SK-N-MC (cell line): ENCODE data around the gene ARHGAP24.

ENCODE experiments used
- EZH2 ChIP-seq: fragments of 200-600 bp; sonication (generic); IDR thresholded peaks from one replicate; pipeline ENCODE4 v1.6.1; 2017; ENCODE audit warnings: antibody characterized with exemption
- FOXP2 ChIP-seq: optimal IDR thresholded peaks from 2 replicates; pipeline ENCODE3; 2011; ENCODE audit warnings: mild to moderate bottlenecking, moderate library complexity; ENCODE audit not compliant: insufficient read depth; ENCODE audit errors: extremely low read length, control extremely low read depth
- POLR2AphosphoS5 ChIP-seq: IDR thresholded peaks from 2 replicates; pipeline ENCODE4 v1.6.1; 2012; ENCODE audit warnings: mild to moderate bottlenecking, low read depth, low read length, borderline replicate concordance

DNA sequence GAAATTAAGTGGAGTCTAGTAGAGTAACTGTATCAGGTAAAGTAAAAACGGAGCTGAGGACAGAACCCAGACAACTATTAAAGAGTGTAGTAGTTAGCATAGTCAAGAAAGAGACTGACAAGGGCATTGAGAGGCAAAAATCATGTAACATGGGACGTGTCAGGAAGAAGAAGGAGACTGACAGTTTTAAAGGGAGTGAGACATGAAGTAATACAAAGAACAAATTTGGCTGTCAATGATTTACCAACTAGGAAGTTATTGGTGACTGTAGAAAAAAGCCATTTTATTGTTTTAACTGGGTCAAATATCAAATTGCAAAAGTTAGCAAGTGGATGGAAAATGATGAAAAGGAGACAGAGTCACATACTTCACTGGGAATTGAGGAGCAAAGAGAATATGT, 462.6 kb downstream of the ARHGAP24 start:
- no peak for TF ChIP-seq POLR2AphosphoS5
- TF ChIP-seq EZH2 = no peak
- no peak for TF ChIP-seq FOXP2
